Ascending aorta (tissue), 2 donors: ENCODE measurements around the gene ARL8B. TPM values are rescaled to one million over a fixed set of nuclear protein-coding genes. Genes with fewer than 3 reads are reported as not detected.

Experiments
- DNase-seq, 2 donors: peaks; one replicate each; pipeline ENCODE4 v3.0.0-alpha.2; 2019; ENCODE audit warnings: low spot score in 2 of 2
- H3K27ac ChIP-seq, 2 donors: fragments of 200-600 bp; sonication (generic); one replicate each; pipeline ENCODE4 v1.5.1; 2016 to 2017; ENCODE audit warnings: mild to moderate bottlenecking in 1 of 2
- H3K27me3 ChIP-seq: fragments of 200-600 bp; sonication (generic); one replicate; pipeline ENCODE4 v1.5.1; 2017
- H3K36me3 ChIP-seq, 2 donors: fragments of 200-600 bp; sonication (generic); one replicate each; pipeline ENCODE4 v1.5.1; 2016
- H3K4me1 ChIP-seq, 2 donors: fragments of 200-600 bp; sonication (generic); one replicate each; pipeline ENCODE4 v1.5.1; 2016 to 2017; ENCODE audit warnings: mild to moderate bottlenecking in 1 of 2
- H3K4me3 ChIP-seq, 2 donors: fragments of 200-600 bp; sonication (generic); one replicate each; pipeline ENCODE4 v1.5.1; 2016 to 2017; ENCODE audit warnings: mild to moderate bottlenecking in 1 of 2
- H3K9me3 ChIP-seq, 2 donors: fragments of 200-600 bp; sonication (generic); one replicate each; pipeline ENCODE4 v1.5.1; 2016
- intact Hi-C: fragments of 100-400 bp; cut with DNase I; formaldehyde crosslinking; loops from one replicate; pipeline ENCODE4 v1.15.1; 2023
- total RNA-seq: library from RNA; depleted of rRNA; stranded (reverse); fragments of >200 nt; gene quantifications from one replicate; pipeline ENCODE4 v1.1.0, GENCODE V29; 2016
- TF ChIP-seq, protein P1 (sequence below), 3 experiments: fragments of 200-600 bp in 2 of 3; fragments of 450-650 bp in 1 of 3; sonication (generic) in 2 of 3; IDR thresholded peaks; one replicate each; pipeline ENCODE4 v1.5.1; 2016 to 2019; ENCODE audit warnings: antibody characterized with exemption in 3 of 3, mild to moderate bottlenecking in 1 of 3, moderate library complexity in 1 of 3

ARL8B gene
- total RNA-seq, 1 donor from 2014 or later = 6.4 TPM

DNA sequence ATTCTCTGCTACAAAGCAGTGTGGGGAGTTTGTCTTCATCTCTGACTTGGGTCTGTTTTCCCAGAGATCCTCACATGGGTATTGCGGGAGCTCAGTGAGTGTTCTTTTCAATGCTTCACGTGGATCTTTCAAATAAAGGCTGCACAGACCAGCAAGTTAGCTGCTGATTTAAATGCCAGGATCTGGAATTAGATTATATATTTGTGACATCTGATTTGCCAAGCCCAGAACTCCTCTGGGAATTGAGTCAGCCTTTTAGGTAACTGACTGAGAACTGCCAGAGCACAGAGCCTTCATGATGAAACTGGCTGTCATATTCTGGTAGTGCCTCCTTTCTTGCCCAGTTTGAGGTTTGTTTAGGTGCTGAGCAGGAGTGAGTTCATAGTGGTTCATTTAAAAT is 80.1 kb downstream of the ARL8B start:
- H3K36me3 ChIP-seq = peaks cover 46 to 74% of the 10 kb centered on the region in 2 donors
- DNase-seq = no peak
- no peak overlapping the region for H3K4me3 ChIP-seq
- no peaks in the 10 kb centered on the region for H3K27me3 ChIP-seq
- H3K4me1 ChIP-seq = no peaks in the 10 kb centered on the region
- H3K9me3 ChIP-seq = no peaks in the 10 kb centered on the region
- intact Hi-C loops = no loop called here
- no peak overlapping the region for H3K27ac ChIP-seq
- TF ChIP-seq, protein P1, sequence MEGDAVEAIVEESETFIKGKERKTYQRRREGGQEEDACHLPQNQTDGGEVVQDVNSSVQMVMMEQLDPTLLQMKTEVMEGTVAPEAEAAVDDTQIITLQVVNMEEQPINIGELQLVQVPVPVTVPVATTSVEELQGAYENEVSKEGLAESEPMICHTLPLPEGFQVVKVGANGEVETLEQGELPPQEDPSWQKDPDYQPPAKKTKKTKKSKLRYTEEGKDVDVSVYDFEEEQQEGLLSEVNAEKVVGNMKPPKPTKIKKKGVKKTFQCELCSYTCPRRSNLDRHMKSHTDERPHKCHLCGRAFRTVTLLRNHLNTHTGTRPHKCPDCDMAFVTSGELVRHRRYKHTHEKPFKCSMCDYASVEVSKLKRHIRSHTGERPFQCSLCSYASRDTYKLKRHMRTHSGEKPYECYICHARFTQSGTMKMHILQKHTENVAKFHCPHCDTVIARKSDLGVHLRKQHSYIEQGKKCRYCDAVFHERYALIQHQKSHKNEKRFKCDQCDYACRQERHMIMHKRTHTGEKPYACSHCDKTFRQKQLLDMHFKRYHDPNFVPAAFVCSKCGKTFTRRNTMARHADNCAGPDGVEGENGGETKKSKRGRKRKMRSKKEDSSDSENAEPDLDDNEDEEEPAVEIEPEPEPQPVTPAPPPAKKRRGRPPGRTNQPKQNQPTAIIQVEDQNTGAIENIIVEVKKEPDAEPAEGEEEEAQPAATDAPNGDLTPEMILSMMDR (IDR thresholded peaks at IDR 0.05) = no peak

DNA sequence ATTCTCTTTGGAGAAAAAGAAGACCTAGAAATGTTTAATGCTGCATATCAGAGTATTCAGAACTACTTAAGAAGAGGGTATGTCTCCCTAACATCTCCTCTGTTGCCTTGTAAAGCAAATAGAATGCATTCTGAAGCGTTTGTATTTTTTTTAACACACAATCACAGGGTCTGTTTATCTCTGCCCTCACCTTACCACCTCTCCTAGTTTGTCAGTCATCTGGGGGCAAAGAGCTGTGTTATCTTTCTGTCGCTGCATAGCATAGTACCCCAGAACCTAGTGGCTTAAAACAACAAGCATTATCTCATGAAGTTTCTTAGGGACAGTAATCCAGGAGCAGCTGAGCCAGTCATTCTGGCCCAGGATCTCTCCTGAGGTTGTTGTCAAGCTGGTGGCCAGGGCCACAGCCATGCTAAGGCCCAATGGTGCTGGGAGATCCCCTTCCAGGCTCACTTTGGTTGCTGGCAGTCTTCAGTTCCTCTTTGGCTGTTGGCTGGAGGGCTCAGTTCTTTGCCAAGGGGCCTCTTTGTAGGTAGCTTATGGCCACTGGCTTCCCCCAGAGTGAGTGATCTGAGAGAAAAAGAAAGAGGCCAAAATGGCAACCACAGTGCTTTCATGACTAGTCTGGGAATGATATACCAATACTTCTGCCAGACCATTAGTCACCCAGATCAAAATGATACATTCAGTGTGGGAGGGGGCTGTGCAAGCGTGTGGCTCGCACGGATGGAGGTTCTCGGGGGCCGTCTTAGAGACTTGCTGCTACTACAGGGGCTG is 83.3 kb downstream of the ARL8B start:
- no peak for DNase-seq
- Histone ChIP-seq H3K36me3 (peaks cover 69 to 96% of the 10 kb centered on the region in 2 donors), H3K9me3 (no peaks in the 10 kb centered on the region), H3K4me1 (no peaks in the 10 kb centered on the region), H3K27me3 (no peaks in the 10 kb centered on the region), H3K4me3 (no peak overlapping the region), H3K27ac (no peak overlapping the region)
- intact Hi-C loops = no loop called here
- TF ChIP-seq, protein P1 (IDR thresholded peaks at IDR 0.05) = no peak

DNA sequence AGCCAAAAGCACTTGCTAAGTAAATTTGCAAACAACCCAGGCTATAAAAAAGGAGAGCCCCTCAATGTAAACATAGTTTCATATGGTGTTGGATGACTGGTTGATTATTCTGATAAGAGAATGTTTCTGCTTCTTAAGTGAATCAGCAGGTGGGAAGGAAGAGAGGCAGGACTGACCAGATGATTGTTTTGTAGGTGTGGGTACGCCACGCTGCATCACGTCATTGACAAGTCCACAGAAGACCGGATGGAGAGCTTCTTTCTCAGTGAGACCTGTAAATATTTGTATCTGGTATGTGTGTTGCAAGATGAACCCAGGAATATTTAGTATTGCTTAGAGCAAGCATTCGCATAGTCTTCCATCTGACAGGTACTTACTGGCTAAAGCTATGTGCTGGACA is 88.8 kb downstream of the ARL8B start:
- Histone ChIP-seq H3K36me3 (peaks cover 78 to 96% of the 10 kb centered on the region in 2 donors), H3K9me3 (no peaks in the 10 kb centered on the region), H3K4me3 (no peak overlapping the region), H3K27ac (no peak overlapping the region), H3K27me3 (no peaks in the 10 kb centered on the region), H3K4me1 (no peaks in the 10 kb centered on the region)
- TF ChIP-seq, protein P1 (IDR thresholded peaks at IDR 0.05) = no peak
- no peak for DNase-seq
- intact Hi-C loops = no loop called here

DNA sequence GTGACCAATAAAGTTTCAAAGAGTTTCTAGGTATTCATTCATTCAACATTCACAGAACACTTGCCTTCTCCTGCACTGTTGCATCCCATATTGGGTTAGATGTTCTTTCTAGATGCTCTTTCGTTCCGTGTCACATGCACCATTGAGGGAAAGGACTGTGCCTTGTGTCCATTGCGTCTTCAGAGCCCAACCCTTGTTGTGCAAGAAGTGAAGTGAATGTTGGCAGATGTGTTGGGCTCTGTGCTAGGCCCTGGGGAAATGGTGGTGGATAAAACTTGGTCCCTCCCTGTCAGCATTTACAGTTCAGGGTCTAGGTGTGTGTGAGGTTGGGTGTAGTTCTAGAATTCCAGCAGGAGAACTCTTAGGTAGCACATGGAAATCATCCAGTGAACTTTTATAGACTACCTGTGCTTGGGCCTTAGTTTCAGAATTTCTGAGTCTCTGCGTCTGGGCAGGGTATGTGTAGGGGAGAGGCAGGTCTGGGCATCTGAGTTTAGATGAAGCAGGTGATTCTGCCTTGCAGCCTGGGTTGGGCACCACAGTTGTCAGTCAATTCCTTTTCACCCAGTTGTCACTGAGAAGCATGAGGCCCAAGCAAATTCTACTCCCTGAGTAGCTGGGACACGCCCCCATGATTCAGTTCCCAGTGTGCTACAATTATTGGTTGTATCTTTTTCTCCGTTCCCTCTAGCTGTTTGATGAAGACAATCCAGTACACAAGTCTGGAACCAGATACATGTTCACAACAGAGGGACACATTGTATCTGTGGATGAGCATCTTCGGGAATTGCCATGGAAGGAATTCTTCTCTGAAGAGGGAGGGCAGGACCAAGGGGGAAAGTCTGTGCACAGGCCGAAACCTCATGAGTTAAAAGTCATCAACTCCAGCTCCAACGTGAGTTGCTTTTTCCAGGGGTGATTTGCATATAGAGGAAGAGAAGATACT is 90.8 kb downstream of the ARL8B start:
- Histone ChIP-seq H3K9me3 (no peaks in the 10 kb centered on the region), H3K27ac (no peak overlapping the region), H3K4me1 (no peaks in the 10 kb centered on the region), H3K36me3 (peaks cover 78 to 90% of the 10 kb centered on the region in 2 donors), H3K27me3 (no peaks in the 10 kb centered on the region), H3K4me3 (no peak overlapping the region)
- intact Hi-C loops = no loop called here
- DNase-seq = no peak
- TF ChIP-seq, protein P1 (IDR thresholded peaks at IDR 0.05) = no peak

DNA sequence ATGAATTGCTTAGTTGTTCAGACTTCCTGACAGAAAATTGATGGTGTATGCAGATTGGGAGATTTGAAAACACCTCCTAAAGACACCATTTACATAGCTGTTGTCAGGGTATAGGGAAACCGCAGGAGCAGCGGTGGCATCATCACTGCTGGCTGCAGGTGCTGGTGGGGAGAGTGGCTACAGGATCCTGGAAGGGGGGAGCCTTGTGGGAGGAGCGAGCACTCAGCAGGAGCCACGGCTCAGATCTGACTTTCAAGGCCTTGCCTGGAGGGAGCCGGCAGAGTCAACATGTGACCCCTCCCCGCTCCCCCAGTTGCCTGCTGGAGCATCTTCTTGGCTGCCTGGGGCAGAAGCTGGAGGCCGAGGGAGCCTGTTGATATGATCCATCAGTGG is 91.5 kb downstream of the ARL8B start:
- intact Hi-C loops = no loop called here
- no peak for DNase-seq
- no peaks in the 10 kb centered on the region for H3K27me3 ChIP-seq
- H3K36me3 ChIP-seq = peaks cover 72 to 84% of the 10 kb centered on the region in 2 donors
- no peak overlapping the region for H3K4me3 ChIP-seq
- no peaks in the 10 kb centered on the region for H3K9me3 ChIP-seq
- TF ChIP-seq, protein P1 (IDR thresholded peaks at IDR 0.05) = no peak
- H3K27ac ChIP-seq = no peak overlapping the region
- H3K4me1 ChIP-seq = no peaks in the 10 kb centered on the region
